Epithelial cell of proximal tubule (primary cell): ENCODE data around the gene FAM13A. TPM values are rescaled to one million over a fixed set of nuclear protein-coding genes. Genes with fewer than 3 reads are reported as not detected.

Experiments used
- DNase-seq: peaks from one replicate; pipeline ENCODE4 v3.0.0-alpha.2; 2011; ENCODE audit warnings: low read depth
- H3K4me3 ChIP-seq: 2 replicates; pipeline ENCODE4 v1.5.1; 2011; ENCODE audit warnings: low read depth, mild to moderate bottlenecking, low read length
- total RNA-seq: library from RNA; depleted of rRNA; stranded (reverse); fragments of >200 nt; gene quantifications from 2 replicates; pipeline ENCODE4 v1.2.3, GENCODE V29; 2015
- TF ChIP-seq, protein P1 (sequence below): conservative IDR thresholded peaks from 2 replicates; pipeline ENCODE4 v1.5.1; 2012; ENCODE audit warnings: low read depth, mild to moderate bottlenecking, low read length

The FAM13A gene
- total RNA-seq, 1 donor from 2014 or later: 3.0 TPM

DNA sequence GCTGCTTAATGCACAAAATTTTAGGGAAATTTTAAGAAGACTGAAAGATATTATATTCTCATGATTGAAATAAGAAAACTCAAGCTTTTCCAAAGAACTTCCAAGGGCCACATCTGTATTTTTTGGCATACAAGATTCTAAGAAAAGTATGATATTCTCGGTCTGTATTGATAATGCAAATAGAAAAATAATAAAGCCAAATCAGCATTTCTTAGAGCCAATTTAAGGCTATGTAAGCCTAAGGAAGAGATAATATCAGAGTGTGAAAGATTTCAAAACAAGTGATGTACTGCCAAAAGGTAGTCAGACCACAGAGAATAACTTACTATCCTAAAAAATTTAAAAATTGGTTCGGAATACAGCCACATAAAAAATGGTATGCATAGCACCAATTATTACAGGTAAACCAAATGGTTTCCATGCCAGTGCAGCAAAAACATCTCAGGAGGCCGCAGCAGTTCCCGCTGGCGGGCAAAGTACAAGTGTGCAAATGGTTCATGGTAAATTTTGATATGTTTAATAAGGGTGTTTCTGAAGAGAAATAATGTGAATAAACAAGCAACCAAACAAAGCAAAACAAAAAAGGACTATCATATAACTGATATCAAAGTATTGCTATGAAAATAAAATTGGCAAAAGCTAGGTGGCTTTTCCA, 324.1 kb downstream of the FAM13A start:
- TF ChIP-seq, protein P1, sequence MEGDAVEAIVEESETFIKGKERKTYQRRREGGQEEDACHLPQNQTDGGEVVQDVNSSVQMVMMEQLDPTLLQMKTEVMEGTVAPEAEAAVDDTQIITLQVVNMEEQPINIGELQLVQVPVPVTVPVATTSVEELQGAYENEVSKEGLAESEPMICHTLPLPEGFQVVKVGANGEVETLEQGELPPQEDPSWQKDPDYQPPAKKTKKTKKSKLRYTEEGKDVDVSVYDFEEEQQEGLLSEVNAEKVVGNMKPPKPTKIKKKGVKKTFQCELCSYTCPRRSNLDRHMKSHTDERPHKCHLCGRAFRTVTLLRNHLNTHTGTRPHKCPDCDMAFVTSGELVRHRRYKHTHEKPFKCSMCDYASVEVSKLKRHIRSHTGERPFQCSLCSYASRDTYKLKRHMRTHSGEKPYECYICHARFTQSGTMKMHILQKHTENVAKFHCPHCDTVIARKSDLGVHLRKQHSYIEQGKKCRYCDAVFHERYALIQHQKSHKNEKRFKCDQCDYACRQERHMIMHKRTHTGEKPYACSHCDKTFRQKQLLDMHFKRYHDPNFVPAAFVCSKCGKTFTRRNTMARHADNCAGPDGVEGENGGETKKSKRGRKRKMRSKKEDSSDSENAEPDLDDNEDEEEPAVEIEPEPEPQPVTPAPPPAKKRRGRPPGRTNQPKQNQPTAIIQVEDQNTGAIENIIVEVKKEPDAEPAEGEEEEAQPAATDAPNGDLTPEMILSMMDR: no peak
- no peak overlapping the region for H3K4me3 ChIP-seq
- DNase-seq: no peak

DNA sequence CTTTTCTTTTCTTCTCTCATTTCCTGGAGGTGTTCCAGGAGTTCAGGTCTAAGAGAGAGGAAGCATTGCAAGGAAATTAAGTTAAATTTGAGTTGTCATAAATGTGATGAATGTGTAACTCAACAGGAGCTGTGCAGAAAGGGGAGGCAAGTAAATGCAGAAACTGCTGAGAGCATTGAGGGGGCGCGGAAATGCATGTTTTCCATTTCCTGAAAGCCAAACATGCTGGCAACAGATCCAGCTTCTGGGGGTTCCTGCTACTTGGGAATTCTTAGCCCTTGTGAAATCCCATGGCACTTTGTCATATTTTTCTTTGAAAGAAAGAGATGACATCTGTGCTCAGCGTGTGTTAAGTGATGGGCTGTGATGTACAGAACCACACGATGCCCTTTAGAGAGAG, 325.6 kb downstream of the FAM13A start:
- H3K4me3 ChIP-seq: no peak overlapping the region
- TF ChIP-seq, protein P1: no peak
- DNase-seq: no peak

DNA sequence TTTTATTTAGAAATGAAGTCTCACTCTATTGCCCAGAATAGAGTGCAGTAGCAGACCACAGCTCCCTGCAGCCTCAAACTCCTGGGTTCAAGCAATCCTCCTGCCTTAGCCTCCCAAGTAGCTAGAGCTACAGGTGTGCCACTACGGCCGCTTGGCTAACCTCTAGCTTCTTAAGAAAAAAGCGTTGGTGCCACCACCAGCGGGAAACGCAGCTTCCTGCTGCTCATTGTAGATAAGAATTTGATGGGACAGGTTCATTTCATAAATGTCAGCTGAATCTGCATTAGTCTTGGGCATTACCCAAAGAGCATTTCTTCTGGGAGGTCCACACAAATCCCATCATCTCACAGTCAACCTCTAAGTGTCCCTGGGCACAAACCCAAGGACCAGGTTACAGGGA, 326.2 kb downstream of the FAM13A start:
- TF ChIP-seq, protein P1: no peak
- DNase-seq: no peak
- H3K4me3 ChIP-seq: no peak overlapping the region

DNA sequence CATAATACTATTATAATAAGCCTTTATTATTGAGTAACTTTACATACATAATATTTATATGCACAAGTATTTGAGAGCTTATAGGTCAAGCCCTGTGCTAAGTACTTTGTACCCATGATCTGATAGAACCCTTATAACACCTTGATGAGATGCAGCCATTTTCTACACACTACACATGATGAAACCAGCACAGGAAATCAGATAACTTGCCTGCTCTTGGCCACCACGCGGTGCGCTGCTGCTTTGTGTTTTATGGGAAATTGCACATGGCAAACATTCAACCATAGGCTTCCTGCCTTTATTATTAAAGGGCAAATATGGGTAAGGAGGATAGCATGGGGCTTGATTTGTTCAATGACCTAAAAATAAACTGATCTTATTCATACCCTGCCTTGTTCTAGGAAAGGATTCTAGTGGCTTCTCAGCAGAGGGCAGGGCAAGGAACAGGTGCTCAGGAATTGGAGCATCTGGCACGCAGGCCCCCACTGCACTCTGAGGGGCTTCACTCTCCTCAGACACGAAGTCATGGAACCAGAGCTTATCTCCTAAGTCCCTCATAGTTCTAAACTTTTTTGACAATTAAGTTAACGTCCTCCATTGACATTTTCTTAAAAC, 327.7 kb downstream of the FAM13A start:
- no peak for DNase-seq
- H3K4me3 ChIP-seq: no peak overlapping the region
- TF ChIP-seq, protein P1: no peak

DNA sequence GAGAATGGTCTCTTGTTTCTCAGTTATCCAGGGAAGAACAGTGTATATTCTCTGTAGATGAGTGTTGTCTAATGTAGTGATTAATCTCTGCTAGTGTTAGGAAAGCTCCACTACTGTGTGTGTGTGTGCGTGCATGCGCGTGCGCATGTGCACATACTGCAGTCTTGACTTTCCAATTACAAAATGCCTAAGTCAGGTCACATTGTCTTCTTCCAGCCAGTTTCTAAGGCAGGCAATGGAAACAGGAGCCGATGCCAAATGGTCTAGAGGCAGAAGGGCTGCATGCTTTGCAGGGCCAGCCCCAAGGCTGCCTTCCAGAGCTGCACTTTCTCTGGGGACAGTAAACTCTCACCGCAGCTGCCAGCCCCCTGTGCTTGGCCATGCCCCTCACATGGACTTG, 328.8 kb downstream of the FAM13A start:
- no peak overlapping the region for H3K4me3 ChIP-seq
- TF ChIP-seq, protein P1: no peak
- DNase-seq: no peak

DNA sequence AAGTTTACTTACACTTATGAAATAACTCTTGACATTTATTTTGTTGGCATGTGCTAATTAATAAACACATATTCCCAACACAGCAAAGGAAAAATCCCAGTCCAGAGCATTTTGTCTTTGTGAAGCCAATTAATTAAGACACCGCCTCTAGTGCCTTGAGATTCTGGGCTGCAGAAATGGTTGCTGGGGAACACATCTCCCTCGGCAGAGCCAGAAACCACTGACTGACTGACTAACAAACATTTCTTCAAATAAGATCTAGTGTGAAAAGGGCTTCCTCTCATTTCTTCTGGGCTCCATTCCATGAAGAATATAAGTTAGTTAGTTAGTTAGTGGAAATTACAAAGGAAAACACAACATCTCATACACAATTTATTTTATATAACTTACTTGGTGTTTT, 331.0 kb downstream of the FAM13A start:
- DNase-seq: no peak
- TF ChIP-seq, protein P1: no peak
- H3K4me3 ChIP-seq: no peak overlapping the region

DNA sequence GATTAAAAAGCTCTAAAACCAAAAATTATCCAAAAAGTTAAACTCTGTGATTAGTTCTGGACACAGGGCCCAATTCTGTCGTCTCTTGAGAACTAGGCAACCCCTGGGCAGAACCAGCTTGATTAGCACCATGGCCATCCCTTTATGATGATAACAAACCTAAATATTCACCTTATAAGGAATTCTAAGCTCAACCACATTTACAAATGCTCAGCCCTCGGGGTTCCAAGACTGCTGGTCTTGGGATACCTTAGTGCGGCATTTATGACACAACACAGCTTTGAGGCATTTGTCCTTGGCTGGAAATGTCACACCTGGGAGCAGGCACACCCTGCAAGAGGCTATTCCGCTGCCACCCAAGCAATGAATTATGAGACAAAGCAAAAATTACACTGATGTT, 331.8 kb downstream of the FAM13A start:
- TF ChIP-seq, protein P1: no peak
- no peak for DNase-seq
- H3K4me3 ChIP-seq: no peak overlapping the region
